IPS DF 6.9 (cell line): Measurements from ENCODE around the gene PAFAH1B1.

ENCODE experiments used
- DNase-seq: peaks from one replicate; pipeline ENCODE4 v3.0.0-alpha.2; 2013; ENCODE audit warnings: low read depth, low spot score
- H3K27ac ChIP-seq: one replicate; pipeline ENCODE4 v1.5.1; 2013; ENCODE audit warnings: low read length, control low read depth
- H3K27me3 ChIP-seq: 2 replicates; pipeline ENCODE4 v1.6.1; 2013; ENCODE audit warnings: mild to moderate bottlenecking, low read length; ENCODE audit not compliant: control insufficient read depth, insufficient read depth
- H3K36me3 ChIP-seq: 2 replicates; pipeline ENCODE4 v1.6.1; 2013; ENCODE audit warnings: low read length; ENCODE audit not compliant: control insufficient read depth, insufficient read depth
- H3K4me1 ChIP-seq: 2 replicates; pipeline ENCODE4 v1.6.1; 2013; ENCODE audit warnings: low read length; ENCODE audit not compliant: control insufficient read depth, insufficient read depth
- H3K4me3 ChIP-seq: 2 replicates; pipeline ENCODE4 v1.5.1; 2013; ENCODE audit warnings: mild to moderate bottlenecking, low read length
- H3K9me3 ChIP-seq: 2 replicates; pipeline ENCODE4 v1.6.1; 2013; ENCODE audit warnings: low read length, inconsistent platforms; ENCODE audit not compliant: control insufficient read depth, insufficient read depth
- WGBS: extraction: QIAGEN DNeasy Blood & Tissue Kit; methylation state at CpG from one replicate; pipeline ENCODE4 v1.1.7; 2013; ENCODE audit warnings: mixed read lengths, missing lambda C conversion rate; ENCODE audit not compliant: insufficient read length, insufficient coverage; 5-methylcytosine and 5-hydroxymethylcytosine counted together

Gene PAFAH1B1

GRCh38 chr17:2703606-2704005 is 110.2 kb downstream of the PAFAH1B1 start:
- H3K27ac ChIP-seq = no peak overlapping the region
- H3K27me3 ChIP-seq = no peaks in the 10 kb centered on the region
- no peaks in the 10 kb centered on the region; the same call in 1 of the 2 replicates for H3K4me1 ChIP-seq
- H3K36me3 ChIP-seq = peaks cover 18% of the 10 kb centered on the region
- no peaks in the 10 kb centered on the region for H3K9me3 ChIP-seq
- no peak overlapping the region for H3K4me3 ChIP-seq
- no CpG with 5 or more reads among the region's 16 CpGs for WGBS
- DNase-seq = no peak

GRCh38 chr17:2704031-2704889 is 110.8 kb downstream of the PAFAH1B1 start:
- Histone ChIP-seq H3K36me3 (peaks cover 18% of the 10 kb centered on the region), H3K4me1 (no peaks in the 10 kb centered on the region; the same call in 1 of the 2 replicates), H3K27me3 (no peaks in the 10 kb centered on the region), H3K27ac (no peak overlapping the region), H3K9me3 (no peaks in the 10 kb centered on the region), H3K4me3 (no peak overlapping the region)
- no peak for DNase-seq
- no CpG with 5 or more reads among the region's 38 CpGs for WGBS

GRCh38 chr17:2704890-2705248 is 111.4 kb downstream of the PAFAH1B1 start:
- peaks cover 18% of the 10 kb centered on the region for H3K36me3 ChIP-seq
- DNase-seq = no peak
- peaks cover under 1% of the 10 kb centered on the region for H3K4me1 ChIP-seq
- no peaks in the 10 kb centered on the region for H3K9me3 ChIP-seq
- WGBS = no CpG with 5 or more reads among the region's 4 CpGs
- H3K27me3 ChIP-seq = no peaks in the 10 kb centered on the region
- H3K4me3 ChIP-seq = no peak overlapping the region
- H3K27ac ChIP-seq = no peak overlapping the region

GRCh38 chr17:2705263-2705662 is 111.8 kb downstream of the PAFAH1B1 start:
- no peak for DNase-seq
- Histone ChIP-seq H3K9me3 (no peaks in the 10 kb centered on the region), H3K4me3 (no peak overlapping the region), H3K27me3 (no peaks in the 10 kb centered on the region), H3K27ac (no peak overlapping the region), H3K4me1 (peaks cover 2% of the 10 kb centered on the region), H3K36me3 (peaks cover 17% of the 10 kb centered on the region)
- no CpG with 5 or more reads among the region's 7 CpGs for WGBS

- no peak overlapping the region for H3K27ac ChIP-seq
- peaks cover 8% of the 10 kb centered on the region for H3K36me3 ChIP-seq
- H3K4me1 ChIP-seq = peaks cover 3% of the 10 kb centered on the region
- WGBS = no CpG with 5 or more reads among the region's 25 CpGs
- H3K9me3 ChIP-seq = no peaks in the 10 kb centered on the region
- no peaks in the 10 kb centered on the region for H3K27me3 ChIP-seq
- DNase-seq = no peak
- no peak overlapping the region for H3K4me3 ChIP-seq
These were observed 112.7 kb downstream of the PAFAH1B1 start for GRCh38 chr17:2705888-2706795.

- Histone ChIP-seq H3K27ac (no peak overlapping the region), H3K36me3 (peaks cover 5% of the 10 kb centered on the region), H3K27me3 (no peaks in the 10 kb centered on the region), H3K9me3 (no peaks in the 10 kb centered on the region), H3K4me3 (no peak overlapping the region), H3K4me1 (peaks cover 5% of the 10 kb centered on the region)
- DNase-seq = no peak
- WGBS = no CpG with 5 or more reads among the region's 21 CpGs
These were observed 113.6 kb downstream of the PAFAH1B1 start for GRCh38 chr17:2706911-2707510.

- no CpG with 5 or more reads among the region's 13 CpGs for WGBS
- Histone ChIP-seq H3K27me3 (no peaks in the 10 kb centered on the region), H3K9me3 (no peaks in the 10 kb centered on the region), H3K4me3 (no peak overlapping the region), H3K36me3 (peaks cover 4% of the 10 kb centered on the region), H3K27ac (no peak overlapping the region), H3K4me1 (peaks cover 6% of the 10 kb centered on the region)
- DNase-seq = no peak
These were observed 114.5 kb downstream of the PAFAH1B1 start for GRCh38 chr17:2707721-2708584.

GRCh38 chr17:2708585-2709182 is 115.2 kb downstream of the PAFAH1B1 start:
- no peak overlapping the region for H3K27ac ChIP-seq

GRCh38 chr17:2709183-2709661 is 115.8 kb downstream of the PAFAH1B1 start:
- H3K27ac ChIP-seq = no peak overlapping the region
- no peaks in the 10 kb centered on the region; the same call in 1 of the 2 replicates for H3K36me3 ChIP-seq
- H3K4me3 ChIP-seq = no peak overlapping the region
- no peaks in the 10 kb centered on the region for H3K9me3 ChIP-seq
- WGBS = no CpG with 5 or more reads among the region's 10 CpGs
- H3K27me3 ChIP-seq = no peaks in the 10 kb centered on the region
- no peak for DNase-seq
- H3K4me1 ChIP-seq = peaks cover 6% of the 10 kb centered on the region

More at GRCh38 chr17:2708585-2709182, 115.2 kb downstream of the PAFAH1B1 start:
- no peak for DNase-seq
- Histone ChIP-seq H3K36me3 (no peaks in the 10 kb centered on the region; the same call in 1 of the 2 replicates), H3K4me1 (peaks cover 6% of the 10 kb centered on the region), H3K9me3 (no peaks in the 10 kb centered on the region), H3K4me3 (no peak overlapping the region), H3K27me3 (no peaks in the 10 kb centered on the region)
- WGBS = no CpG with 5 or more reads among the region's 21 CpGs
